Smooth muscle cell of the umbilical artery (primary cell): ENCODE results near the gene MAB21L3. TPM values are rescaled to one million over a fixed set of nuclear protein-coding genes. Genes with fewer than 3 reads are reported as not detected.

Source experiments
- total RNA-seq: library from RNA; depleted of rRNA; stranded (reverse); fragments of >200 nt; gene quantifications from 2 replicates; pipeline ENCODE4 v1.2.3, GENCODE V29; 2014

Gene MAB21L3
- 0.09 TPM in 1 of 2 replicates, not detected in the other for total RNA-seq

GRCh38 chr1:116110567-116111523, at the start of gene MAB21L3:
Gene MAB21L3, plus strand, starts transcription at chr1:116111399. Its CDS starts 1,217 bp downstream, at chr1:116112616.

Other genes starting within 250 kb of the MAB21L3 start
- 4.5 and 7.7 TPM in 2 replicates for gene SLC22A15, start 134.9 kb upstream of the MAB21L3 start, total RNA-seq